Measurements from ENCODE around the gene DEAF1.

DNA sequence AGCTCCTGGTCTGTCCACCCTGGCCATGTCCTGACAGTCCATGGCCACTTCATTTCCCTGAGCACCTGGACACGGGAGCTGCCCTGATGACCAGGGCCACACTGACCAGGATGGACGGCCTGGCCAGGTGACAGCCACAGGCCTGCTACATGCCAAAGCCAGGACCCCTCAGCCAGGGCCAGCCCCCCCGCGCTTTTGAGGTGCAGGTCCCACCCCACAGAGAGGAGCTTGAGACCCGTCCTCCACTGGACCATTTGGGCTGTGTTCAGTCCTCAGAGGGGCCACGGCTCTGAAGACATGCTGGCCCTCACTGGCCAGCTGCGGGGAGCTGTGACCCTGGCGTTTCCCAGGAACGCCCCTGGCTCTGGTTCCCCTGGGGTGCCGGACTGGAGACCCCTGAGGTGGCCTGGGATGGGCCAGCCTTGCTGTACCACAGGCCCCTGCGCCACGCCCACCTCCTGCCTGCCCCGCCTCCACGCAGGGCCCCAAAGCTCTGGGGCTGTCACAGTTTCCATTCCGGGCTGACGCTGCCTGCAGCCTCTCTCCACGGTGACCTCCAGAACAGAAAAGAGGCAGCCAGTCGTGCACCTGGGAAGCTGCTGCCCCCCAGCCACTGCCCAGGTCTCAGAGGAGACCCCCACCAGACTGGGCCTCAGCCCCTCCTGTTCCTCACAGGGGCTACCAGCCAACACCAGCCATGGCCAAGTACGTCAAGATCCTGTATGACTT, 29.2 kb upstream of the DEAF1 start:
- TF ChIP-seq EZH2phosphoT487 (IDR thresholded peaks at IDR 0.05; ENCODE audit: insufficient read depth, low read depth) = no peak
- no peak for TF ChIP-seq EZH2 (IDR thresholded peaks at IDR 0.05; ENCODE audit: insufficient read depth, poor library complexity, severe bottlenecking)

Measured in GM23248 (cell line).